ENCODE measurements around the gene SSUH2. TPM values are rescaled to one million over a fixed set of nuclear protein-coding genes. Genes with fewer than 3 reads are reported as not detected.

The SSUH2 gene
- total and polyA plus RNA-seq, 2 of the 4 experiments (the other 2 are of a cell fraction): 0.10 TPM; not detected in 1

DNA sequence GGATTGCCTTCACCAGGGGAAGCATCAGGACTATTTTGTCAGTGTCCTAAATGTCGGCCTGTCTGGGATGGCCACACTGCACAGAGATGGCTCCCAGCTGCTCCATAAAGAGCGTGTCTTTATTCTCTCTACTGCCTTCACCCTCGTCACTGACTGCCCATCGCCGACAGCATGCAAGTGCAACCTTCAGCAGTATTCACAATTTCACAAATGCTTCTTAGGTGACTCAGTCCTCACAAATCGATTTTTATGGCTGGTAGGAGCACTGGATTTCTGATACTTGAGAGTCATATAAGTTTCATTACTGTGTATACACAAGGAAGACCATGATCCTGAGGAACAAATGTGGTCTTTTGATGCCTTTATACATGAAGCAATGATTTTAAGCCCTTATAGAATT lies 1.1 kb upstream of the SSUH2 start:
- DNase-seq: no peak
- no peak overlapping the region for H2AK5ac ChIP-seq (ENCODE audit: low read depth, low read length)
- no peaks in the 10 kb centered on the region for H3K9me1 ChIP-seq (ENCODE audit: insufficient read depth, low read length)
- H2BK5ac ChIP-seq (ENCODE audit: low read depth, low read length, poor library complexity, severe bottlenecking): no peak overlapping the region
- H3K9me3 ChIP-seq (ENCODE audit: control insufficient read depth, insufficient read depth, low read length): no peaks in the 10 kb centered on the region
- H2BK15ac ChIP-seq (ENCODE audit: low read depth, low read length): no peak overlapping the region
- intact Hi-C loops (cut with micrococcal nuclease): no loop called here
- no peak overlapping the region for H4K91ac ChIP-seq (ENCODE audit: insufficient read depth, low read depth, low read length)
- H4K5ac ChIP-seq (ENCODE audit: low read depth, low read length): no peak overlapping the region
- no peak for ATAC-seq (ENCODE audit: low read depth)
- ChIA-PET CTCF (no interaction called here), POLR2A (ENCODE audit: unreplicated experiment) (no interaction called here)
- BruUV-seq (replicated peaks): no TSS peak
- no peaks in the 10 kb centered on the region for H4K20me1 ChIP-seq (ENCODE audit: insufficient read depth, low read length)
- 25% methylated on average over 1 of the region's 6 CpGs; no CpG with 5 or more reads in 1 of the 2 experiments for WGBS, 2 experiments (ENCODE audit: extremely low coverage in 2 of 2, insufficient read length in 1 of 2)
- H3K9ac ChIP-seq (ENCODE audit: low read depth, low read length): no peak overlapping the region
- no peak overlapping the region for H3K4me3 ChIP-seq (ENCODE audit: insufficient read depth, low read depth, low read length)
- no peak overlapping the region for H3K18ac ChIP-seq (ENCODE audit: low read depth, low read length)
- no peaks in the 10 kb centered on the region for H3K36me3 ChIP-seq (ENCODE audit: control insufficient read depth, insufficient read depth, low read length)
- no peak overlapping the region for H2BK20ac ChIP-seq (ENCODE audit: low read depth, low read length)
- in situ Hi-C loops (cut with MboI; ENCODE audit: low sequenced_read_pairs): no loop called here
- no peak overlapping the region for H3K4ac ChIP-seq (ENCODE audit: low read depth, low read length)
- no peak overlapping the region for H3K23ac ChIP-seq (ENCODE audit: low read depth, low read length)
- H2BK120ac ChIP-seq (ENCODE audit: low read depth, low read length): no peak overlapping the region
- no peak overlapping the region for H2AK9ac ChIP-seq (replicated peaks; ENCODE audit: low read depth, low read length, poor library complexity)
- H3K27me3 ChIP-seq (ENCODE audit: control insufficient read depth, insufficient read depth, low read length): peaks cover 43% of the 10 kb centered on the region
- H3K27ac ChIP-seq (ENCODE audit: insufficient read depth, low read length): no peak overlapping the region
- H2AFZ ChIP-seq (replicated peaks; ENCODE audit: low read length, poor library complexity): no peak overlapping the region
- no peak overlapping the region for H4K8ac ChIP-seq (ENCODE audit: low read depth in 2 of 2, low read length in 2 of 2)
- dilution Hi-C loops (cut with HindIII; ENCODE audit: low sequenced_read_pairs, unreplicated experiment): no loop called here
- TF ChIP-seq RFX5 (IDR thresholded peaks at IDR 0.05; ENCODE audit: low read depth, low read length) (no peak), RAD21 (IDR thresholded peaks at IDR 0.05; ENCODE audit: low read length) (no peak), CEBPB (IDR thresholded peaks at IDR 0.05; ENCODE audit: low read depth, low read length) (no peak), NFE2L2 (IDR thresholded peaks at IDR 0.05; ENCODE audit: low read depth, low read length) (no peak), MAZ (IDR thresholded peaks at IDR 0.05; ENCODE audit: borderline replicate concordance, low read depth, low read length) (no peak), SMC3 (IDR thresholded peaks at IDR 0.05; ENCODE audit: low read depth, low read length) (no peak)
- H3K56ac ChIP-seq (ENCODE audit: extremely low read depth, insufficient read depth, low read length): no peak overlapping the region
- H3K4me1 ChIP-seq (ENCODE audit: control insufficient read depth, insufficient read depth, low read length): no peaks in the 10 kb centered on the region
- H3K14ac ChIP-seq (replicated peaks; ENCODE audit: low read depth, low read length): no peak overlapping the region
- no peaks in the 10 kb centered on the region for H3K79me1 ChIP-seq (ENCODE audit: low read depth in 1 of 2, low read length in 2 of 2)
- no peak overlapping the region for H3K4me2 ChIP-seq (ENCODE audit: low read depth, low read length)
